Cardiac fibroblast (primary cell): ENCODE results near the gene RELN.

Experiments used
- DNase-seq, 2 donors: peaks; one replicate each; pipeline versions ENCODE4 v3.0.0 to v3.0.0-alpha.2; 2010; ENCODE audit warnings: low read depth in 2 of 2
- H3K4me3 ChIP-seq, 2 donors: replicated peaks in 1 of 2; 1 replicate in 1 of 2; 2 replicates in 1 of 2; pipeline ENCODE4 v1.5.1; 2011; ENCODE audit warnings: low read depth in 2 of 2, low read length in 2 of 2, mild to moderate bottlenecking in 2 of 2, moderate library complexity in 1 of 2
- CTCF ChIP-seq: IDR thresholded peaks from one replicate; pipeline ENCODE4 v1.5.1; 2011; ENCODE audit warnings: low read depth, mild to moderate bottlenecking, low read length, inconsistent platforms

RELN gene

GRCh38 chr7:103889451-103889850, 100.0 kb downstream of the RELN start:
- DNase-seq: no peak
- no peak for TF ChIP-seq CTCF
- no peak overlapping the region for H3K4me3 ChIP-seq

- TF ChIP-seq CTCF: no peak
- H3K4me3 ChIP-seq: no peak overlapping the region
- DNase-seq: peak in 1 of 2 donors; percentile 4
Measured at GRCh38 chr7:103888603-103889153, 100.8 kb downstream of the RELN start.

GRCh38 chr7:103887853-103888602, 101.4 kb downstream of the RELN start:
- peak in 1 of 2 donors; percentile 24 for DNase-seq
- TF ChIP-seq CTCF: peak; percentile 27
- no peak overlapping the region for H3K4me3 ChIP-seq

GRCh38 chr7:103887050-103887449, 102.4 kb downstream of the RELN start:
- DNase-seq: no peak

GRCh38 chr7:103879928-103880600, 109.4 kb downstream of the RELN start:
- no peak for DNase-seq
- H3K4me3 ChIP-seq: no peak overlapping the region
- no peak for TF ChIP-seq CTCF

More at GRCh38 chr7:103887050-103887449, 102.4 kb downstream of the RELN start:
- TF ChIP-seq CTCF: no peak
- H3K4me3 ChIP-seq: no peak overlapping the region

- no peak for TF ChIP-seq CTCF
- no peak overlapping the region for H3K4me3 ChIP-seq
- DNase-seq: no peak
Measured at GRCh38 chr7:103879411-103879810, 110.0 kb downstream of the RELN start.
